ENCODE results near the gene ANKUB1.

Gene ANKUB1

GRCh38 chr3:149752788-149753136 is 39.6 kb downstream of the ANKUB1 start:
- no peak for DNase-seq

- peak; percentile 95 for DNase-seq
Measured at GRCh38 chr3:149752051-149752787, 40.1 kb downstream of the ANKUB1 start, which contains the start of gene COMMD2. Gene COMMD2 (minus strand): TSS chr3:149752489. CDS start chr3:149752444, 45 bp downstream.

- DNase-seq: no peak
Measured at GRCh38 chr3:149751551-149751950, 40.8 kb downstream of the ANKUB1 start.

- DNase-seq: no peak
Measured at GRCh38 chr3:149744606-149745005, 47.7 kb downstream of the ANKUB1 start.

- no peak for DNase-seq
Measured at GRCh38 chr3:149744151-149744550, 48.2 kb downstream of the ANKUB1 start.

- DNase-seq: no peak
Measured at GRCh38 chr3:149739396-149739795, 53.0 kb downstream of the ANKUB1 start.

GRCh38 chr3:149738876-149739275 is 53.5 kb downstream of the ANKUB1 start:
- DNase-seq: no peak

GRCh38 chr3:149736953-149737205 is 55.5 kb downstream of the ANKUB1 start:
- DNase-seq: no peak

GRCh38 chr3:149736175-149736952 is 56.0 kb downstream of the ANKUB1 start:
- peak; percentile 10 for DNase-seq

GRCh38 chr3:149732234-149732633 is 60.1 kb downstream of the ANKUB1 start:
- no peak for DNase-seq

- DNase-seq: no peak
Measured at GRCh38 chr3:149727656-149728055, 64.7 kb downstream of the ANKUB1 start.

- DNase-seq: no peak
Measured at GRCh38 chr3:149726716-149727407, 65.5 kb downstream of the ANKUB1 start.

GRCh38 chr3:149723781-149724180 is 68.6 kb downstream of the ANKUB1 start:
- DNase-seq: no peak

- no peak for DNase-seq
Measured at GRCh38 chr3:149720918-149721317, 71.4 kb downstream of the ANKUB1 start.

GRCh38 chr3:149717391-149718056 is 74.8 kb downstream of the ANKUB1 start:
- peak; percentile 74 for DNase-seq

- DNase-seq: no peak
Measured at GRCh38 chr3:149716984-149717383, 75.4 kb downstream of the ANKUB1 start.

GRCh38 chr3:149715247-149715646 is 77.1 kb downstream of the ANKUB1 start:
- DNase-seq: no peak

GRCh38 chr3:149713730-149714654 is 78.4 kb downstream of the ANKUB1 start:
- no peak for DNase-seq
